HepG2 (cell line): ENCODE data around the gene ZSWIM8. TPM values are rescaled to one million over a fixed set of nuclear protein-coding genes. Genes with fewer than 3 reads are reported as not detected.

Source experiments
- ATAC-seq: fragments of 200-7000 bp; cut with Tn5 transposase; 3 replicates; pipeline ENCODE4 v1.9.1; 2020; ENCODE audit warnings: mild to moderate bottlenecking, moderate library complexity
- BruUV-seq: library from RNA; stranded (reverse); fragments of 400-500 nt; replicated peaks from 2 replicates; lab custom pipeline; 2021; lab: Mats Ljungman, UMichigan
- CTCF ChIA-PET: fragments of 300-600 bp; formaldehyde crosslinking; extraction: SDS; loops from one replicate; lab custom pipeline; 2021; ENCODE audit warnings: low total read pairs, inconsistent platforms, low intra/inter-chr PET ratio; lab: Yijun Ruan, JAX
- POLR2A ChIA-PET: fragments of 350-600 bp; sonication (Branson Sonifier 250); formaldehyde crosslinking; loops from one replicate; lab custom pipeline; 2020; ENCODE audit warnings: antibody characterized with exemption, inconsistent platforms; lab: Yijun Ruan, JAX
- DNase-seq: peaks from one replicate; pipeline ENCODE4 v3.0.0-alpha.2; 2015; ENCODE audit warnings: low spot score
- FAIRE-seq: peaks from 3 replicates; lab custom pipeline; 2011; peaks lifted over from hg19 to GRCh38; lab: Jason Lieb, UNC
- H2AFZ ChIP-seq: one replicate; pipeline ENCODE4 v1.6.1; 2011; ENCODE audit warnings: low read length, inconsistent platforms
- H3K27ac ChIP-seq: fragments of 300-600 bp; 3 replicates; pipeline ENCODE4 v1.8.0; 2011; ENCODE audit warnings: mixed run types, mild to moderate bottlenecking, mixed read lengths, low read length, inconsistent platforms; ENCODE audit not compliant: insufficient read depth; ENCODE audit errors: extremely low read length
- H3K27me3 ChIP-seq, 2 experiments: fragments of 200-600 bp in 1 of 2; 2 replicates in 1 of 2; 3 replicates in 1 of 2; pipeline versions ENCODE4 v1.6.0 to v1.8.0; 2011; ENCODE audit warnings: low read length in 2 of 2, mild to moderate bottlenecking in 2 of 2, moderate library complexity in 2 of 2, inconsistent platforms in 1 of 2; ENCODE audit not compliant: insufficient read depth in 2 of 2, control insufficient read depth in 1 of 2
- H3K36me3 ChIP-seq, 2 experiments: fragments of 200-600 bp in 1 of 2; replicated peaks in 1 of 2; 2 replicates in 1 of 2; 3 replicates in 1 of 2; pipeline versions ENCODE4 v1.5.1 to v1.8.0; 2011; ENCODE audit warnings: low read length in 2 of 2, inconsistent platforms in 1 of 2; ENCODE audit not compliant: insufficient read depth in 2 of 2, control insufficient read depth in 1 of 2
- H3K4me1 ChIP-seq: 2 replicates; pipeline ENCODE4 v1.5.1; 2012; ENCODE audit warnings: low read length, inconsistent platforms; ENCODE audit not compliant: insufficient read depth
- H3K4me2 ChIP-seq: 2 replicates; pipeline ENCODE4 v1.6.0; 2011; ENCODE audit warnings: low read depth, low read length, inconsistent platforms
- H3K4me3 ChIP-seq, 3 experiments: fragments of 200-600 bp in 1 of 3; sonication (generic), shearing (Covaris generic) in 1 of 3; replicated peaks in 1 of 3; 2 replicates each; pipeline ENCODE4 v1.5.1; 2011 to 2016; ENCODE audit warnings: low read length in 3 of 3, inconsistent platforms in 2 of 3, low read depth in 2 of 3, mild to moderate bottlenecking in 2 of 3, control low read depth in 1 of 3, mixed read lengths in 1 of 3; ENCODE audit not compliant: insufficient read depth in 1 of 3
- H3K79me2 ChIP-seq: one replicate; pipeline ENCODE4 v1.6.1; 2011; ENCODE audit warnings: low read length, inconsistent platforms; ENCODE audit not compliant: insufficient read depth
- H3K9ac ChIP-seq: 2 replicates; pipeline ENCODE4 v1.6.0; 2011; ENCODE audit warnings: mild to moderate bottlenecking, low read depth, low read length, inconsistent platforms; ENCODE audit not compliant: insufficient read depth
- H3K9me3 ChIP-seq: 2 replicates; pipeline ENCODE4 v1.5.1; 2012; ENCODE audit warnings: mild to moderate bottlenecking, low read length
- H4K20me1 ChIP-seq: 2 replicates; pipeline ENCODE4 v1.6.0; 2011; ENCODE audit warnings: inconsistent platforms, mild to moderate bottlenecking, low read length, moderate library complexity; ENCODE audit not compliant: insufficient read depth
- ATAD3A ChIP-seq: sonication (generic); formaldehyde crosslinking; IDR thresholded peaks from 2 replicates; pipeline ENCODE4 v1.4.0; 2020; ENCODE audit warnings: missing genetic modification reagents
- BCLAF1 ChIP-seq: fragments of 450-650 bp; IDR thresholded peaks from 2 replicates; pipeline ENCODE4 v1.6.1; 2017; ENCODE audit warnings: mild to moderate bottlenecking
- EHMT2 ChIP-seq: fragments of 200-600 bp; sonication (generic); IDR thresholded peaks from 2 replicates; pipeline ENCODE4 v1.7.0; 2017; ENCODE audit warnings: antibody characterized with exemption, low read depth, low read length, borderline replicate concordance
- ETV5 ChIP-seq: IDR thresholded peaks from 2 replicates; pipeline ENCODE4 v1.6.1; 2018; ENCODE audit warnings: missing biosample characterization, missing genetic modification reagents, inconsistent platforms, borderline replicate concordance
- MBNL3 ChIP-seq: fragments of 250-450 bp; sonication (Bioruptor Pico); conservative IDR thresholded peaks from 2 replicates; pipeline ENCODE4 v1.8.0; 2022; ENCODE audit warnings: mild to moderate bottlenecking, inconsistent platforms
- MIER2 ChIP-seq: IDR thresholded peaks from 2 replicates; pipeline ENCODE4 v1.6.1; 2016; ENCODE audit warnings: missing biosample characterization, missing genetic modification reagents
- NFE2L1 ChIP-seq: sonication (generic); formaldehyde crosslinking; IDR thresholded peaks from 2 replicates; pipeline ENCODE4 v1.4.0; 2020; ENCODE audit warnings: missing genetic modification reagents, mild to moderate bottlenecking, borderline replicate concordance
- POLR2AphosphoS2 ChIP-seq: IDR thresholded peaks from 2 replicates; pipeline ENCODE4 v1.6.1; 2011; ENCODE audit warnings: low read depth, low read length, improper control_type of control experiment
- POLR2G ChIP-seq: fragments of 200-400 bp; formaldehyde crosslinking; IDR thresholded peaks from 2 replicates; pipeline ENCODE4 v1.6.1; 2018; ENCODE audit warnings: mild to moderate bottlenecking, low read depth, low read length, moderate library complexity
- ZBTB38 ChIP-seq: sonication (generic); formaldehyde crosslinking; IDR thresholded peaks from 2 replicates; pipeline ENCODE4 v1.5.1; 2020; ENCODE audit warnings: mild to moderate bottlenecking, missing genetic modification reagents
- ZNF207 ChIP-seq: fragments of 450-650 bp; IDR thresholded peaks from 2 replicates; pipeline ENCODE4 v1.6.1; 2016; ENCODE audit warnings: antibody characterized with exemption, borderline replicate concordance
- ZNF337 ChIP-seq: sonication (generic); formaldehyde crosslinking; IDR thresholded peaks from 2 replicates; pipeline ENCODE4 v1.5.1; 2020; ENCODE audit warnings: missing genetic modification reagents, low read depth, mild to moderate bottlenecking, borderline replicate concordance
- ZNF468 ChIP-seq: sonication (generic); formaldehyde crosslinking; IDR thresholded peaks from 2 replicates; pipeline ENCODE4 v1.8.0; 2022; ENCODE audit warnings: mild to moderate bottlenecking, moderate library complexity, missing genetic modification reagents
- ZNF567 ChIP-seq: sonication (generic); formaldehyde crosslinking; IDR thresholded peaks from 2 replicates; pipeline ENCODE4 v1.8.1; 2023; ENCODE audit warnings: mild to moderate bottlenecking, missing genetic modification reagents, borderline replicate concordance
- ZNF83 ChIP-seq: sonication (generic); formaldehyde crosslinking; IDR thresholded peaks from 2 replicates; pipeline ENCODE4 v1.4.0; 2020; ENCODE audit warnings: missing genetic modification reagents, mild to moderate bottlenecking, borderline replicate concordance
- WGBS: methylation state at CpG from one replicate; pipeline ENCODE4 v1.1.6; 2017; ENCODE audit warnings: low lambda C conversion rate; 5-methylcytosine and 5-hydroxymethylcytosine counted together
- in situ Hi-C: cut with HindIII; loops from 2 replicates; pipeline ENCODE4 v1.10.0; 2017; ENCODE audit warnings: low pct_unique_long_range_greater_than_20kb; ENCODE audit not compliant: extremely low pct_ligation_motif_present
- intact Hi-C: fragments of 100-400 bp; cut with micrococcal nuclease; formaldehyde crosslinking; loops from one replicate; pipeline ENCODE4 v1.10.0; 2022; ENCODE audit not compliant: unreplicated experiment
- polyA plus RNA-seq, 8 experiments: library from polyadenylated mRNA; depleted of rRNA in 3 of 8; stranded (reverse) in 7 of 8; unstranded in 1 of 8; fragments of >200 nt; fragmentation: Illumina TruSeq in 4 of 8; extraction: Trizol in 4 of 8; gene quantifications; 2 replicates each; pipeline versions ENCODE4 v1.2.1 to v1.2.3, GENCODE V29; 2011 to 2016; ENCODE audit warnings: low read depth in 4 of 8, missing spikeins in 1 of 8, mixed read lengths in 1 of 8; ENCODE audit not compliant: insufficient read depth in 1 of 8
- total RNA-seq, 5 experiments: library from RNA; depleted of rRNA; stranded (reverse); fragments of >200 nt; fragmentation: Illumina TruSeq; extraction: Trizol; gene quantifications; 2 replicates each; pipeline ENCODE4 v1.2.3, GENCODE V29; 2016; ENCODE audit warnings: low read depth in 1 of 5
- TF ChIP-seq, protein P1 (sequence below): sonication (generic); formaldehyde crosslinking; IDR thresholded peaks from 2 replicates; pipeline ENCODE4 v1.5.1; 2020; ENCODE audit warnings: missing genetic modification reagents, mild to moderate bottlenecking, borderline replicate concordance

The ZSWIM8 gene
- total and polyA plus RNA-seq, 2 of the 13 experiments (the other 11 are each of a cell fraction or from before 2014, with no cell fraction given), result 39.9 to 98.2 TPM

DNA sequence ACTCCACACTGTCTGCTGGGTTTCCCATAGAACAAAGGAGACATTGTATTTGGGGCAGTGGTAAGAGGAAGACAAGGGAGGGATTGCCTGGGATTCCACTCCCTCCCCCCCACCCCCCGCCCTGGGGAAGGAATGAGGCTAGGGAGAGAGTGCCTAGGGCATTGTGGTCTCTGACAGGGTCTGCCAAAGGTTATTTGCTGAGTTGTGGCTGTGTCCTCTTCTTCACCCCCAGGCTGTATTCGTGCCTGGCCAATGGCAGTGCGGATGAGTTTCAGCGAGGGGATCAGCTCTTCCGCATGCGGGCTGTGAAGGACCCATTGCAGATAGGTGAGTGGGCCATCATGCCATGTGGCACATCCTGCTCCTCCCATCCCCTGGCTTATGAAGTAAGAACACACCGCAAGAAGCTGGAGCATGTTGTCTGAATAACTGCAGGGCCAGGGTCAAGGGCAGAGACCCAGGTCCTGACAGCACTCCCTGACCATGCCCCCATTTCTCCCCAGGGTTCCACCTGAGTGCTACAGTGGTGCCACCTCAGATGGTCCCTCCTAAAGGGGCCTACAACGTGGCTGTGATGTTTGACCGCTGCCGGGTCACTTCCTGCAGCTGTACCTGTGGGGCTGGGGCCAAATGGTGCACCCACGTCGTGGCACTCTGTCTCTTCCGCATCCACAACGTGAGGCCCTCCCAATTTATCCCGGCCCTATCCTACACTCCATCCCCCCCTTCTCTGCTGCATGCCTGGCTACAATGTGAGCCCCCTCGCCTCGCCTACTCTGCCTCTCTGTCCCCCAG, 3.7 kb downstream of the ZSWIM8 start (continued):
- TF ChIP-seq MBNL3 (CRISPR knock-in tag), result no peak

- BruUV-seq, result no TSS peak
- POLR2A ChIA-PET, result no interaction called here
- intact Hi-C loops, result no loop called here
These were observed 4.3 kb downstream of the ZSWIM8 start for GRCh38 chr10:73789659-73790055.

More at GRCh38 chr10:73789659-73790055, 4.3 kb downstream of the ZSWIM8 start:
- FAIRE-seq (no peak), DNase-seq (no peak), ATAC-seq (no peak)
- Histone ChIP-seq H3K79me2 (peaks cover 24% of the 10 kb centered on the region), H3K36me3 (peaks cover 33 to 55% of the 10 kb centered on the region in 2 experiments), H4K20me1 (0 out of 2 replicates have a peak, but pooled peaks cover 2% of the 10 kb centered on the region), H3K4me1 (peaks cover 28% of the 10 kb centered on the region), H3K27me3 (no peaks in the 10 kb centered on the region; a peak in 1 of 5 replicates), H3K27ac (no peak overlapping the region), H3K9ac (no peak overlapping the region), H3K4me3 (no peak overlapping the region), H3K9me3 (no peaks in the 10 kb centered on the region), H2AFZ (no peak overlapping the region), H3K4me2 (no peak overlapping the region)
- TF ChIP-seq ETV5 (CRISPR knock-in tag) (no peak), ZNF567 (CRISPR knock-in tag) (no peak), ZNF337 (CRISPR knock-in tag) (no peak), MIER2 (CRISPR knock-in tag) (no peak), NFE2L1 (CRISPR knock-in tag) (no peak), EHMT2 (no peak), ZBTB38 (CRISPR knock-in tag) (no peak), BCLAF1 (no peak), ZNF83 (CRISPR knock-in tag) (no peak), ZNF207 (no peak), POLR2G (no peak), ATAD3A (CRISPR knock-in tag) (no peak), ZNF468 (no peak), POLR2AphosphoS2 (no peak)
- TF ChIP-seq, protein P1, sequence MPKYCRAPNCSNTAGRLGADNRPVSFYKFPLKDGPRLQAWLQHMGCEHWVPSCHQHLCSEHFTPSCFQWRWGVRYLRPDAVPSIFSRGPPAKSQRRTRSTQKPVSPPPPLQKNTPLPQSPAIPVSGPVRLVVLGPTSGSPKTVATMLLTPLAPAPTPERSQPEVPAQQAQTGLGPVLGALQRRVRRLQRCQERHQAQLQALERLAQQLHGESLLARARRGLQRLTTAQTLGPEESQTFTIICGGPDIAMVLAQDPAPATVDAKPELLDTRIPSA, result no peak
- in situ Hi-C loops, result no loop called here
- 99% methylated on average over 10 of the region's 10 CpGs for WGBS
- CTCF ChIA-PET, result no interaction called here
